Stimulated activated naive CD8-positive, alpha-beta T cell treated with anti-CD3 and anti-CD28 coated beads, Interleukin-15, amount 100 ng/mL, for 72 hours (primary cell): ENCODE data around the gene IQCF6.
"Not testable (repeated sequence)": the region's sequence is repeated elsewhere in the genome, so short reads cannot be mapped to it uniquely, and the experiment has no call there.

Experiments used
- ATAC-seq: fragments of 150-1000 bp; cut with Tn5 transposase; 2 replicates; pipeline ENCODE4 v1.10.0; 2021; ENCODE audit warnings: mild to moderate bottlenecking, moderate library complexity
- DNase-seq, 2 donors: peaks; one replicate each; pipeline ENCODE4 v3.0.0; 2021 to 2022
- H3K27ac Mint-ChIP-seq, 2 donors: one replicate each; pipeline ENCODE4 v1.8.0; 2022; ENCODE audit warnings: mild to moderate bottlenecking in 2 of 2, mixed read lengths in 2 of 2, moderate library complexity in 2 of 2
- H3K27me3 Mint-ChIP-seq: one replicate; pipeline ENCODE4 v1.8.0; 2022; ENCODE audit warnings: mixed read lengths
- H3K4me1 Mint-ChIP-seq: one replicate; pipeline ENCODE4 v1.8.0; 2022; ENCODE audit warnings: mild to moderate bottlenecking, mixed read lengths
- H3K4me3 Mint-ChIP-seq, 2 donors: one replicate each; pipeline ENCODE4 v1.8.0; 2022; ENCODE audit warnings: mild to moderate bottlenecking in 2 of 2, mixed read lengths in 2 of 2, moderate library complexity in 1 of 2
- H3K9me3 Mint-ChIP-seq, 2 donors: one replicate each; pipeline ENCODE4 v1.8.0; 2022; ENCODE audit warnings: mixed read lengths in 2 of 2

Gene IQCF6

GRCh38 chr3:51792206-51792605 lies 13.2 kb upstream of the IQCF6 start:
- DNase-seq, result no peak
- peaks cover 46% of the 10 kb centered on the region for H3K4me1 Mint-ChIP-seq

GRCh38 chr3:51789437-51789836 lies 10.4 kb upstream of the IQCF6 start:
- H3K9me3 Mint-ChIP-seq, result no peaks in the 10 kb centered on the region
- no peak overlapping the region for H3K4me3 Mint-ChIP-seq
- H3K27ac Mint-ChIP-seq, result no peak overlapping the region
- no peak for DNase-seq
- H3K4me1 Mint-ChIP-seq, result peaks cover 39% of the 10 kb centered on the region
- H3K27me3 Mint-ChIP-seq, result peaks cover 6% of the 10 kb centered on the region
- no peak for ATAC-seq

More at GRCh38 chr3:51792206-51792605, 13.2 kb upstream of the IQCF6 start:
- no peak for ATAC-seq
- Mint-ChIP-seq H3K4me3 (no peak overlapping the region), H3K27me3 (peaks cover 13% of the 10 kb centered on the region), H3K27ac (no peak overlapping the region), H3K9me3 (no peaks in the 10 kb centered on the region)

GRCh38 chr3:51787576-51787975 lies 8.5 kb upstream of the IQCF6 start:
- not testable (repeated sequence) for H3K9me3 Mint-ChIP-seq, H3K4me3 Mint-ChIP-seq, DNase-seq, H3K27ac Mint-ChIP-seq, ATAC-seq
- H3K27me3 Mint-ChIP-seq, result peaks cover 13% of the 10 kb centered on the region
- H3K4me1 Mint-ChIP-seq, result peaks cover 37% of the 10 kb centered on the region

GRCh38 chr3:51786267-51786666 lies 7.2 kb upstream of the IQCF6 start:
- DNase-seq, result no peak
- Mint-ChIP-seq H3K27ac (no peak overlapping the region), H3K4me3 (no peak overlapping the region), H3K27me3 (peaks cover 13% of the 10 kb centered on the region), H3K4me1 (peaks cover 24% of the 10 kb centered on the region), H3K9me3 (no peaks in the 10 kb centered on the region)
- ATAC-seq, result no peak

GRCh38 chr3:51778554-51778953 lies 483 bp downstream of the IQCF6 start:
- ATAC-seq, result no peak
- Mint-ChIP-seq H3K27me3 (peaks cover 27% of the 10 kb centered on the region), H3K4me3 (no peak overlapping the region), H3K9me3 (no peaks in the 10 kb centered on the region), H3K27ac (no peak overlapping the region), H3K4me1 (no peaks in the 10 kb centered on the region)
- no peak for DNase-seq

GRCh38 chr3:51777985-51778384 lies 1.1 kb downstream of the IQCF6 start:
- no peak for ATAC-seq
- H3K4me3 Mint-ChIP-seq, result no peak overlapping the region

GRCh38 chr3:51773529-51774056 lies 5.4 kb downstream of the IQCF6 start:
- H3K4me3 Mint-ChIP-seq, result no peak overlapping the region
- peaks cover 47% of the 10 kb centered on the region for H3K27me3 Mint-ChIP-seq
- no peaks in the 10 kb centered on the region for H3K9me3 Mint-ChIP-seq
- H3K27ac Mint-ChIP-seq, result no peak overlapping the region
- ATAC-seq (no peak), DNase-seq (no peak)
- H3K4me1 Mint-ChIP-seq, result no peaks in the 10 kb centered on the region

More at GRCh38 chr3:51777985-51778384, 1.1 kb downstream of the IQCF6 start:
- Mint-ChIP-seq H3K27ac (no peak overlapping the region), H3K9me3 (no peaks in the 10 kb centered on the region), H3K4me1 (no peaks in the 10 kb centered on the region), H3K27me3 (peaks cover 33% of the 10 kb centered on the region)
- DNase-seq, result no peak

- no peak overlapping the region for H3K27ac Mint-ChIP-seq
- H3K4me3 Mint-ChIP-seq, result no peak overlapping the region
- peaks cover 5% of the 10 kb centered on the region for H3K4me1 Mint-ChIP-seq
- peaks cover 32 to 44% of the 10 kb centered on the region in 2 donors for H3K9me3 Mint-ChIP-seq
- DNase-seq (no peak), ATAC-seq (no peak)
- H3K27me3 Mint-ChIP-seq, result peaks cover 23% of the 10 kb centered on the region
Observed at GRCh38 chr3:51759203-51759602, 19.8 kb downstream of the IQCF6 start.

GRCh38 chr3:51753763-51754750 lies 25.0 kb downstream of the IQCF6 start:
- Mint-ChIP-seq H3K4me1 (peaks cover 37% of the 10 kb centered on the region), H3K9me3 (peaks cover 15 to 21% of the 10 kb centered on the region in 2 donors), H3K27me3 (peaks cover 28% of the 10 kb centered on the region)
- ATAC-seq, H3K27ac Mint-ChIP-seq, DNase-seq, H3K4me3 Mint-ChIP-seq: not testable (repeated sequence)

GRCh38 chr3:51751287-51751686 lies 27.8 kb downstream of the IQCF6 start:
- peak overlapping the region in 1 of 2 donors; percentile 21 for H3K4me3 Mint-ChIP-seq
- H3K27me3 Mint-ChIP-seq, result peaks cover 9% of the 10 kb centered on the region
- peak overlapping the region; percentile 23 to 54 for H3K27ac Mint-ChIP-seq
- peak in 1 of 2 donors; percentile 16 for DNase-seq
- ATAC-seq, result peak; percentile 81
- peaks cover 57% of the 10 kb centered on the region for H3K4me1 Mint-ChIP-seq
- H3K9me3 Mint-ChIP-seq, result peaks cover 12 to 13% of the 10 kb centered on the region in 2 donors

GRCh38 chr3:51750878-51751277 lies 28.2 kb downstream of the IQCF6 start:
- Mint-ChIP-seq H3K27me3 (peaks cover 8% of the 10 kb centered on the region), H3K4me1 (peaks cover 60% of the 10 kb centered on the region), H3K9me3 (peaks cover 8 to 9% of the 10 kb centered on the region in 2 donors), H3K27ac (no peak overlapping the region), H3K4me3 (no peak overlapping the region)
- no peak for DNase-seq
- no peak for ATAC-seq

- peaks cover 0 to 3% of the 10 kb centered on the region in 2 donors for H3K9me3 Mint-ChIP-seq
Observed at GRCh38 chr3:51748327-51748726, 30.7 kb downstream of the IQCF6 start.

GRCh38 chr3:51747840-51748239 lies 31.2 kb downstream of the IQCF6 start:
- H3K9me3 Mint-ChIP-seq, result peaks cover 0 to 3% of the 10 kb centered on the region in 2 donors
- H3K4me3 Mint-ChIP-seq, result peak overlapping the region in 1 of 2 donors; percentile 39

More at GRCh38 chr3:51748327-51748726, 30.7 kb downstream of the IQCF6 start:
- ATAC-seq, result no peak
- Mint-ChIP-seq H3K27me3 (no peaks in the 10 kb centered on the region), H3K4me3 (peak overlapping the region in 1 of 2 donors; percentile 39), H3K4me1 (peaks cover 68% of the 10 kb centered on the region), H3K27ac (no peak overlapping the region)
- DNase-seq, result no peak

GRCh38 chr3:51742978-51743377 lies 36.1 kb downstream of the IQCF6 start:
- peak overlapping the region; percentile 74 to 82 for H3K4me3 Mint-ChIP-seq
- H3K4me1 Mint-ChIP-seq, result peaks cover 73% of the 10 kb centered on the region
- H3K27ac Mint-ChIP-seq, result peak overlapping the region; percentile 88 to 93
- DNase-seq, result peak; percentile 26
- peaks cover under 1 to 17% of the 10 kb centered on the region in 2 donors for H3K9me3 Mint-ChIP-seq
- ATAC-seq, result not testable (repeated sequence)
- H3K27me3 Mint-ChIP-seq, result peaks cover 12% of the 10 kb centered on the region

More at GRCh38 chr3:51747840-51748239, 31.2 kb downstream of the IQCF6 start:
- peak overlapping the region; percentile 34 to 52 for H3K27ac Mint-ChIP-seq
- H3K27me3 Mint-ChIP-seq, result no peaks in the 10 kb centered on the region
- DNase-seq, result peak in 1 of 2 donors; percentile 26
- H3K4me1 Mint-ChIP-seq, result peaks cover 68% of the 10 kb centered on the region
- ATAC-seq, result peak; percentile 86

GRCh38 chr3:51742320-51742719 lies 36.7 kb downstream of the IQCF6 start:
- peak; percentile 23 for ATAC-seq
- Mint-ChIP-seq H3K4me1 (peaks cover 73% of the 10 kb centered on the region), H3K9me3 (peaks cover 0 to 17% of the 10 kb centered on the region in 2 donors), H3K4me3 (peak overlapping the region; percentile 74 to 82), H3K27me3 (peaks cover 12% of the 10 kb centered on the region)
- peak in 1 of 2 donors; percentile 16 for DNase-seq
- not testable (repeated sequence) for H3K27ac Mint-ChIP-seq

GRCh38 chr3:51739110-51739509 lies 39.9 kb downstream of the IQCF6 start:
- Mint-ChIP-seq H3K4me3 (no peak overlapping the region), H3K4me1 (peaks cover 75% of the 10 kb centered on the region), H3K27me3 (peaks cover 12% of the 10 kb centered on the region), H3K9me3 (peaks cover 0 to 17% of the 10 kb centered on the region in 2 donors), H3K27ac (no peak overlapping the region)
- ATAC-seq (no peak), DNase-seq (no peak)
